ENCODE results near the gene SCUBE3.

DNA sequence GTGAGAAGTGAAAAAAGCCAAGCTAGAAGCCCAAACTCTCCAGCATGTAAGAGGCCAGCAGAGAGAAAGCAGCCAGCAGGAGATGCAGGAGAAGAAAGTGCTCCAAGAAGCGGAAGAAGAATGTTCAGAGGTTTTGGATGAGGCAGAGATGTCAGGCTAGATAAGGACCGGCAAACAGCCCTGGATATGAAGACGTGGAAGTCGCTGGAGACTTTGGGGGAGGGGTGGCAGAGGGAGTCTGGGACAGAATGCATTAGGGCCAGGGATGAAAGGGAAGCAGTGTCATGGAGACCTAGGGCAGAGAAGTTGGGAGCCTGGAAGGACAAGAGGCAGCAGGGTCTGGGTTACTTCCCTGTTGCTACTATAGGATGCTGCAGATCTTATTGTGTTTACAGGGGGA lies 5.3 kb upstream of the SCUBE3 start:
- TF ChIP-seq EZH2 (IDR thresholded peaks at IDR 0.05) (no peak), POLR2AphosphoS5 (IDR thresholded peaks at IDR 0.05; ENCODE audit: borderline replicate concordance, low read depth, low read length) (no peak), FOXP2 (optimal IDR thresholded peaks at IDR 0.05; ENCODE audit: control extremely low read depth, extremely low read length, insufficient read depth) (no peak)

Data from SK-N-MC (cell line).